Cardiac fibroblast (primary cell): ENCODE measurements around the gene DRAM2.

Experiments
- DNase-seq, 2 donors: peaks; one replicate each; pipeline versions ENCODE4 v3.0.0 to v3.0.0-alpha.2; 2010; ENCODE audit warnings: low read depth in 2 of 2
- H3K4me3 ChIP-seq, 2 donors: replicated peaks in 1 of 2; 1 replicate in 1 of 2; 2 replicates in 1 of 2; pipeline ENCODE4 v1.5.1; 2011; ENCODE audit warnings: low read depth in 2 of 2, low read length in 2 of 2, mild to moderate bottlenecking in 2 of 2, moderate library complexity in 1 of 2
- CTCF ChIP-seq: IDR thresholded peaks from one replicate; pipeline ENCODE4 v1.5.1; 2011; ENCODE audit warnings: low read depth, mild to moderate bottlenecking, low read length, inconsistent platforms

The DRAM2 gene

GRCh38 chr1:111139956-111140679 lies at the start of gene DRAM2, which contains the start of gene CEPT1:
Gene DRAM2 (minus strand): TSS chr1:111140093. CDS start chr1:111131554, 8,539 bp downstream.
Gene CEPT1 (plus strand): TSS chr1:111140223. CDS start chr1:111147715, 7,492 bp downstream.
- TF ChIP-seq CTCF = no peak
- peak; percentile 96 to 97 for DNase-seq
- H3K4me3 ChIP-seq = peak within 1 kb of the TSS; percentile 96

- DNase-seq = no peak
- H3K4me3 ChIP-seq = no peak overlapping the region
- TF ChIP-seq CTCF = no peak
Observed at GRCh38 chr1:111184663-111185062, 44.8 kb upstream of the DRAM2 start.

GRCh38 chr1:111183308-111184069 lies 43.6 kb upstream of the DRAM2 start:
- TF ChIP-seq CTCF = no peak
- DNase-seq = no peak

GRCh38 chr1:111182052-111182451 lies 42.2 kb upstream of the DRAM2 start:
- no peak for TF ChIP-seq CTCF
- no peak for DNase-seq
- H3K4me3 ChIP-seq = no peak overlapping the region

More at GRCh38 chr1:111183308-111184069, 43.6 kb upstream of the DRAM2 start:
- no peak overlapping the region for H3K4me3 ChIP-seq

- H3K4me3 ChIP-seq = no peak overlapping the region
- TF ChIP-seq CTCF = no peak
- no peak for DNase-seq
Observed at GRCh38 chr1:111179968-111180533, 40.2 kb upstream of the DRAM2 start.

- no peak for DNase-seq
- no peak for TF ChIP-seq CTCF
- H3K4me3 ChIP-seq = no peak overlapping the region
Observed at GRCh38 chr1:111176678-111177077, 36.8 kb upstream of the DRAM2 start.
